GM18870 (cell line): ENCODE measurements around the gene SMOC2.
"Not testable (repeated sequence)": the region's sequence is repeated elsewhere in the genome, so short reads cannot be mapped to it uniquely, and the experiment has no call there.

Source experiments
- ATAC-seq: cut with Tn5 transposase; IDR thresholded peaks from one replicate; pipeline ENCODE4 v1.9.1; 2021; ENCODE audit warnings: moderate library complexity; ENCODE audit not compliant: unreplicated experiment

The SMOC2 gene

GRCh38 chr6:168570211-168570610, 129.2 kb downstream of the SMOC2 start:
- ATAC-seq = no peak

DNA sequence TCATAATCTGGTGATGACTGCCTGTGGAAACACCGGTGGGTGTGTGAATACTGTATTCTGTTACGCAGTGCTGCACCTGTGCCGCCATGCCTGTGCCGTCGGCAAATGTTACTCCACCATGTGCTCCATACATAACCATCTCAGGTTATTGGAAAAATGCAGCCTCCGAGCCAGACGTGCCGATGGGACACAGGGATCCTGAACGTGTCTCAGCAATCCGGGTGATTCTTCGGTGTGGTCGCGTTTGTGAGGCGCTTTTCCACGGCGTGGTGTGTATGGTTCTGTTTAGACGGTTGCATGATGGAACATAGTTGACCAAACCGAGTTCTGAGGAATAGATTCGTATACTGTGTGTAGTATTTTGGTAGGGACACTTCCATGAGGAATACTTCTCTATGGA, 130.3 kb downstream of the SMOC2 start:
- ATAC-seq = no peak

DNA sequence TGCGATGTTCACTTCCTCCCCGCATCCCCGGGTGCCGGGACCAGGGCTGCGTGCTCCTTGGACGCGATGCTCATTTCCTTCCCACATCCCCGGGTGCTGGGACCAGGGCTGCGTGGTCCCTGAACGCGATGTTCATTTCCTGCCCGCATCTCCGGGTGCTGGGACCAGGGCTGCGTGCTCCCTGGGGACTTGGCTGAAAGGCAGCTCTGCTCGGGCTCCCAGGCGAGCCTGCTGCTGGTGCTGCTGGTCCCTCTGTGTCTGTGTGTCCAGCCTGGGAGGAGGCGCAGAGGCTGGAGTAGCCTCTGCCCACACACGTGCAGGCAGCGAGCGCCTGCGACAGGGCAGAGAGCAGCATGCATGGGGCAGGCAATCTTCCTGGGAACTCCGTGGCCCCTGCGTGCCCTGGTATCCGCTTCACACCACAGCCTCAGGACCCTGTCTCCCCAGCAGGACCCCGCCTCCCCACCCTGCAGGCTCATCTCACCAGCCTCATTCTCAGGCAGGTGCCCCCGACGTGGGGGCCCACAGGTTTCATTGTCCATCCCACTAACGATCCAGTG, 132.4 kb downstream of the SMOC2 start:
- not testable (repeated sequence) for ATAC-seq

DNA sequence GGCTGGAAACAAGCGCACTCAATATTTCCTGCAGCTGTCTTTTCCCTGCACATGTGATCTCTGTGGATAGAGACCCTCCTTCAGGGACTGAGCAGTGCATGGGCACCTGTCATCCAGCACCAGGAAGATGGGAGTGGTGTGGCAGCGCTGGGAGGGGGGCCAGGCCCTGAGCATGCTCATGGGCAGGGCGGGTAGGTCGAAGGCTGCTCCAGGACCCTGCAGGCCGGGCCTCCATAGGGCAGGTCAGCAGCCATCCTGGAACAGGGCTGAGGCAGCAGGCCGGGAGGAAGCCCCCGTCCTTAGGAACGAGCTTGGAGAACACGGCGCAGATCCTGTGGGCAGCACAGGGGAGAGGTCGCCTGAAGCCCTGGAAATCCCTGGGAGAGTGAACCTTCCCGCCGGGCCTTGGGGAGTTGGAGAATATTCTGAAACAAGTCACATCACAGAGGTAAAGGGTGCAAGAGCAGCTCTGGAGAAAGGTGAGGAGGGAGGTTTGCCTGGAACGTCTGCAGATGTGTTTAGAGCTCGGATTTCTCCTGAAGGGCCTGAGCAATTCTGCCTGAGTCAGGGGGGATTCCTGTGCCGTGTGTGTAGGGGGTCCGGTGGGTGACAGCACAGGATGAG, 133.2 kb downstream of the SMOC2 start:
- no peak for ATAC-seq

- no peak for ATAC-seq
These were observed 133.8 kb downstream of the SMOC2 start for GRCh38 chr6:168574699-168575195.

DNA sequence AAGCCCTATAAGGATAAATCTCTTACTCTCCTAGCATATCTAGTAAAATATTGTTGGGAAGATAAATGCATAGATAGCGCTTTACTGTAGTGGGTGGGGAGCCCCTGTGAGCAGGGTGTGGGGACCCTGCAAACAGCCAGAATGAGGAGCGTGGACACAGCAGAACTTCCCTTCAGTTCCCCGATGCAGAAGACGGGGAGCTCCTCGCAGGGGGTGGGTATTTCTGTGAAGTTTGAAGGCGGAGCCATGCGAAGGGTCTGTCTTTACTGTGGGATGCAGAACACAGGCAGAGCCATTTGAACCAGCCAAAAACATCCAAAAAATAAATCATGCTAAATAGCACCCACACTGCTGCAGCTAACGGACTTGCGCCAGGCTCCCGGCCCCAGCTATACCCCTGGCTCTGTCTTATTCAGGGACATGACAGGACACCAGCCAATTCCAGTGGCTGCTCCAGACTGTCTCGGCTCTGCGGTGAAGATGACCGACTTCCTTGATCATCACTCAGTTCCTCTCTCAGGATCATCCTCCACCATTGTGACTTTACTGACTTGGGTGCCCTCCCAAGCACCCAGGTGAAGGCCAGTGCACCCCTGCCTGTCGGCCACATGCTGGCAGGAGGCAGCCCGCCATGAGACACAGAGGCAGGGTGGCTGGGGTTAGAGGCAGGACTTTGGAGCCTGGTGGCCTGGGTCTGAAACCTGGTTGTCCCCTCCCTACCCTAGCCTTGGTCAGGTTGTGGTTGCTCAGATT, 134.5 kb downstream of the SMOC2 start:
- no peak for ATAC-seq

DNA sequence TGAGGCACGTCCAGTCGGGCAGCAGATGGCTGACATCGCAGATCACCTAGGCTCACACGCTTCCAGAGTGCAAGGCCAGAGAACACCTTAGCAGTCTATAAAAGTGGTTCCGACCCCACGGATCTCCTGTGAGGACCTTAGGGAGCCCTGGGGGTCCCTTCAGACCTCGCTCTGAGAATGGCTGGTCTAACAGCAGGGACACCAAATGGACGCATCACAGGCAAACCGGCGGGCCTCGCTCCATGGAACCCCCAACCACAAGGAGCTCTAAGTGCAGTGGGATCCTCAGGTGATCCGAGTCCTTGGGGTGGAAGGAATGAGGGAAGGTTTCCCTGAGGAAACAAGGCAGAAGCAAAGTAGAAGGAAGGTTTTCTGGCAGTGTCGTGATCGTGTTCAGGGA, 135.4 kb downstream of the SMOC2 start:
- no peak for ATAC-seq

DNA sequence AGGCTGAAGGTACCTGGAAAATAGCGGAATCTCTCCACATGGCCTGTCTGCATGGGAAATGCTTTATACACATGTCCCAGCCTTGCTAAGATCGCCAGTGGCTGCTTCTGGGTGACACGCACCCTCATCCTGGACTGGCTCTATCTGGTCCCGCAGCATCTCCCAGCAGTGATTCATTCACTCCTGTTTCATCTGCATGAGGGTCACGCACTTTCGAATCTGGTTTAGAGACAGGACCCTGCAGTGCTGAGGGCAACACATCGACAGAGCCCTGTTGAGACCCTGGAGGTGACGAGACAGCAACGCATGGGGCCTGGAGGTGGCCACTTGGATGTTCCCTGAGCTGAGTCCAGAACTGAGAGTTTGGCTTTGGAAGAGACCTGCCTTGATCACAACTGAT, 136.5 kb downstream of the SMOC2 start:
- ATAC-seq = no peak

DNA sequence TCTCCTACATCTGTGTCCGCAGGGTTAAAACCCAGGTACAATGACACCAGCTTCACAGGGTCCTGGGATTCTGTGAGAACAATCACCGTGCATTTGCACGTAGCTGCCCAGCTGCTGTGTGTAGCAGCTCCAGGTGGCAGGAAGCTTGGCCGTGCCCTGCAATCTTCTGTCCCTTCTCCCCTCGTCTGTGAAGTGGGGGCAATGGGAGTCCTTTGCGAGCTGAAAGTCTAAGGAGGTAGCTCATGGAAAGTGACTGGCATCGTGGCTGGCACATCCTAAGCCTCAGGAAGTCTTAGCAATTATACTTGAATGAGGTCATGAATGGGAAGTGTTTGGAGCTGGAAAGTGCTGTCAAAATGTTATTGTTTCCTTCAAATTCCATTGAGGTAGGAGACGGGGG, 137.1 kb downstream of the SMOC2 start:
- ATAC-seq = no peak

DNA sequence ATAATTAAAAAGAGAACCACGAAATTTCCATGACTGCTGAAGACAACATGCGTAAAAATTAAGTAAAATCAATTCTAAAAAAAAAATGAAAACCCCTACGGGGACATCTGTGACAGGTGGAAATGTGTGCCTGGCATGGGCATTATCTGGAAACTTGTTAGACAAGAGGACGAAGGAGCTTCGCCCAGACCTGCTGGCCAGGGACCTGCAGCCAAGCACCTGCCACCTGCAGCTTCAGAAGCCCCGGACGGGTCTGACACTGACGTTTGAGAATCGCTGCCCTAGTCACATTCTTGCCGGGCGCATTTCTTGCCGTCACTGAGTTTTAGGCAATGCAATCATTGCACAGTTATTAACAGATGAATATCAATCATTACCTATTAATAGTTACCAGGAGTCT, 140.3 kb downstream of the SMOC2 start:
- ATAC-seq = no peak

DNA sequence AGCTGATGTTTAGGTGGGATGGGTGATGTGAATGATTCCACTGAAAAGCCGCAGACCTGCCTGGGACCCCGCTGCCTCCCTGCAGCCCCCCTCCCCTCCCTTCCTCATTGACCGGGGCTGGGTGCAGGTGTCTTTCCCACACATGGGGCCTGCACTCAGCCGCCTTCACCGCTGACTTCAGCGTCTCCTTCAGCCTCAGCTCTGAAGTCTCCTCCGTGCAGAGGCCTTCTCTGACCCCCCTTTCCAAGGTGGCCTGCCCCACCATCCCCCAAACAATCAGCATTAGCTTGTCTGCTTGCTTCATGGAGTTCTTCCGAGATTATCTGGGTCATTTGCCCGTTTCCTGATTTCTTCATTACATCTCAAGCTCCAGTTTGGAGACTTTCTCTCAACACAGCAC, 140.7 kb downstream of the SMOC2 start:
- ATAC-seq = no peak

GRCh38 chr6:168582571-168582981, 141.6 kb downstream of the SMOC2 start:
- no peak for ATAC-seq

DNA sequence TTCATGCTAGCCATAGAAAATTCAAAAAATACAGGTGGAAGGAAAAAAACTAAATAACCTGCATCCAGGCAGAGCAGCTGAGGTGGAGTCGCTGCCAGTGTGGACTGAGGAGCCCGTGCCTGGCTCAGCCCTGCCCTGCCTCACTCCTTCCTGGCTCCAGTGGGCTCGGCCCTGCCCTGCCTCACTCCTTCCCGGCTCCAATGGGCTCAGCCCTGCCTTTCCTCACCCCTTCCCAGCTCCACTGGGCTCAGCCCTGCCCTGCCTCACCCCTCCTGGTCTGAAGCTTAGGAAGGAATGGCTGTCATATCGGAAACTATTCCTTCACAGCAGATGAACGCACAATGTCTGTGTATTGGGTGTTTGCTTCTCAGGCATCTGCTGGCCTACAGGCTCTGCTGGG, 142.1 kb downstream of the SMOC2 start:
- no peak for ATAC-seq

DNA sequence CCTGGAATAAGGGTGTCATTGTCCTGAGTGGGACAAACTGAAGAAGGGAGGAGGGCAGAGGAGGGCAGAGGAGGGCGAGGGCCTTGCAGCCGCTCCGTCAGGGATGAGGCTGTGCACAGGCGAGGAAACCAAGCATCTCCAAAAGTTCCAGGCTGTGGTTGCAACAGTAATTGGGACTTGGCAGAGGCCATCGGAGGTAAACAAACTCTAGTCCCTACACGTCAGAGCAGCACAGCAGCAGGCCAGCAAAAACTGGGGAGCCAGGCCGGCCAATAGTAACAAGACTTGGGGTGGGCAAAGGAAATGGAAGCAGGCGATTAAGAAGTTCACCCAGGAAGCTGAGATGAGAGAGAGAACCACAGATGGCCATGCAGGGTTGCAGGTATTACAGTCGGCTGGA, 142.8 kb downstream of the SMOC2 start:
- ATAC-seq = no peak

DNA sequence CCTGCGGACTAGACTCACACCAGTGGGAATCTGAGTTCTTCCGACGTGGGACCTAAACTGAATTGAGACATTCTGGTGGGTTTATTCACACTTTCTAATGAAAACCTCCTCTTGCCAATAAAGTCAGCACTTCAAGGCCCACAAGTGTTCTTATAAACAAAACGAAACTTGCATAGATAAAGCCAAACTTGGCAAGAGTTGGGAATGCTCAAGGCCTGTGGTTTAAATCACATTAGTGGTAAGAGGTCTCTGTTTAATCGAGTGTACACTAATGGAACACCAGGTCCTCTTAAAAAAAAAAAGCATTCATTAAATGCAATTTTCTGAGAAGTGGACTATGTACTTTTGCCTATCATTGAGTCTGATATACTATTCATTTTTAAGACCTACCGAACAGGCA, 143.3 kb downstream of the SMOC2 start:
- ATAC-seq = no peak

DNA sequence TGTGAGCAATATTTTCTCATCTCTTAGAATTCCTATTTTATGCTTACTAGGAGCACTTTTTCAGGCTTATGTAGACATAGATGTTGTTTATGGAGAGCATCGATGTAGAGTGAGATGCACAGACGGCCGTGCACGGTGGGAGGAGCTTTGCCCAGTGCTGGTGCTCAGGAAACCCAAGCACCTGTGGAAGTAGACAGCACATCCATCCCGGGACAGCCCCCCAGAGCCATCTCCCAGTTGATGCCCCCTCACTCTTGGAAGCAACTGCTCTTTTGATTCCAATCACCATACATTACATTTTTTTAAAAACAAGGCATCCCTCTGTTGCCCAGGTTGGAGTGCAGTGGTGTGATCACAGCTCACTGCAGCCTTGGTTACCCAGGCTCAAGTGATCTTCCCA, 143.7 kb downstream of the SMOC2 start:
- no peak for ATAC-seq

DNA sequence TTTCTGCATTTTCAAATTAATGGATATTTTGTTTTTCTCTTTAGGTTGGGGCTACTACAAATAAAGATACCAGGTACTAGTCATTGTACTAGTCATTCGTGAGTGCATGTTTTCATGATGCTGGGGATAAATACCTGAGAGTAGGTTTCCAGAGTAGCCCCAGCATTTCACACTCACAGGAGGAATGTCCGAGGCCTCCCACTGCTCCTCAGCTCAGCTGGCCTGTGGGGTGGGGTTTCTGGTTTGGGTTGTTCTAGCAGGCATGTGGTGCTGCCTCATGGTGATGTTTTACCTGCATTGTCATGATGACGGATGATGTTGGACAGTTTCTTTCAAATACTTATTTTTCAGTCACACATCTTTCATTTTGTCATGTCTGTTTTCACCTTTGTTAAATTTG, 144.5 kb downstream of the SMOC2 start:
- ATAC-seq = no peak

DNA sequence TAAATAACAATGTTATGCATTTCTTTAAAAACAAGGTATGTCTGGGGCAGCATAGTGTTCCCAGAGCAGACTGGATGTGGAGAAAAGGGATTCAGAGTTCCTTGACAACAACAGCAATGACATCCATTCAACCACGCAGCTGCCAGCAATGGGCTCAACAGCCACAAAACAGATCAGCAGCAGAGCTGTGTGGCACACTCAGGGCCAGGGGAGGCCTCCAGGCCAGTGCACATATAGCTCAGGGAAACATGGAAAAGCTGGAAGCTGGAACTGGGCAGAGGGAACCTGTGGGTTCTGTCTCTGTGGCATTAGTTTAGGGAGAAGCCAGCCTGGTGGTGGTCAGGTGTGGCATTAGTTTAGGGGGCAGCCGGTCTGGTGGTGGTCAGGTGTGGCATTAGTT, 148.3 kb downstream of the SMOC2 start:
- ATAC-seq = no peak

DNA sequence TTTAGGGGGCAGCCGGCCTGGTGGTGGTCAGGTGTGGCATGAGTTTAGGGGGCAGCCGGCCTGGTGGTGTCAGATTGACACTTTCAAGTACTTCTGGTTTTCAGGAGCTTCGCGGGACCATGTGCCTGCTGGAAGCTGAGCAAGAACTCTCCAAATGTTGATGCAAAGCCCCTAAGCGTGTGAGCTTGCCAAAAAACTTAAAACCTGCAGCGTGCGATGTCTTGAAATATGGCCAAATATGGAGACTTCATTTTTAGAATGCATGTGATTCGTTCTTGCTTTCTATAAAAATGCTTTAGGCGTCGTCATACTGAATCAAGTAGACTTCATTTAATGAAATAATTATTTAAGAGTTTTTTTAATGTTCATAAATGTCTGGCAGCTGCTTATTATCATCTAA, 149.4 kb downstream of the SMOC2 start:
- ATAC-seq = no peak

DNA sequence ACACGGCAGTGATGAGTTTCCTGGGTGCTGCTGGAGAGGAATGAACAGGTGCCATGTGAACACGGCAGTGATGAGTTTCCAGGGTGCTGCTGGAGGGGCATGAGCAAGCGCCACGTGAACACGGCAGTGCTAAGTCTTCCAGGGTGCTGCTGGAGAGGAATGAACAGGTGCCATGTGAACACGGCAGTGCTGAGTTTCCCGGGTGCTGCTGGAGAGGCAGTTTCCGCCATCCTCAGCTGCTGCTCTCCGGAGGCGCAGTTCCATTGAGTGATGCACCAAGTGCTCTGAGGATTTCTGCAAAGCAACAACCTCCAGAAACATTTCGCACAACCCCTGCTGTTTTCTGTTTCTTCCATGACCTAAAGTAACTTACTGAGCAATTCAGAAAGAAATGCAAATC, 155.4 kb downstream of the SMOC2 start:
- ATAC-seq = no peak

DNA sequence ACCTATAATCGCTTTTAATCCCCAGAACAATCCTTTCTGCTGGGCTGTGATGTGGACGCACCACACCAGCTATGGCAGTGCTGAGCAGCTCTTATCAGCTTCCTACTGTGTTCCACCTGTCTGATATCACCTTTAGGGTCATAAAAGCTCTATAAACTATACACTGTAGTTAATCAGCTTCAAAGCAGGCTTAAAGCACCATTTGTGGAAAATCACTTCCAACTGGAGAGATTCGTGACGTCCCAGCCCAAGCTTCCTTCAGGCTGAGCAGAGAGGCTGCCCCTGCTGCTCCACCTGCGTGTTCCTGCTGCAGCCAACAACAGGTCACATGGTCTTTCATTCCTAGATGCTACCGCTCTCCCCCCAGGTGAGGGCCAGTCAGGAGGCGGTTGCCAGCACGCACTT, 156.5 kb downstream of the SMOC2 start:
- no peak for ATAC-seq
